HCT116 (cell line): ENCODE measurements around the gene NRP1.

Experiments used
- CTCF ChIP-seq, 3 experiments: fragments of 200-600 bp in 1 of 3; sonication (generic) in 1 of 3; IDR thresholded peaks in 2 of 3; conservative IDR thresholded peaks in 1 of 3; 2 replicates each; pipeline ENCODE4 v1.5.1; 2012 to 2017; ENCODE audit warnings: low read depth in 2 of 3, low read length in 2 of 3, antibody characterized with exemption in 1 of 3, borderline replicate concordance in 1 of 3, control low read depth in 1 of 3, mild to moderate bottlenecking in 1 of 3, mixed read lengths in 1 of 3, mixed run types in 1 of 3, moderate library complexity in 1 of 3; ENCODE audit not compliant: insufficient read depth in 1 of 3
- ELF1 ChIP-seq: IDR thresholded peaks from 2 replicates; pipeline ENCODE4 v1.6.1; 2012; ENCODE audit warnings: low read depth, borderline replicate concordance
- EZH2 ChIP-seq: fragments of 200-600 bp; sonication (generic); IDR thresholded peaks from 2 replicates; pipeline ENCODE4 v1.6.1; 2017; ENCODE audit warnings: antibody characterized with exemption, mixed run types
- EZH2phosphoT487 ChIP-seq: fragments of 200-600 bp; IDR thresholded peaks from 2 replicates; pipeline ENCODE4 v1.6.1; 2018; ENCODE audit warnings: antibody characterized with exemption, borderline replicate concordance
- JUND ChIP-seq: IDR thresholded peaks from 2 replicates; pipeline ENCODE4 v1.6.1; 2012
- POLR2A ChIP-seq: IDR thresholded peaks from 2 replicates; pipeline ENCODE4 v1.7.0; 2011; ENCODE audit warnings: borderline replicate concordance; ENCODE audit not compliant: insufficient read depth, insufficient read length; ENCODE audit errors: extremely low read depth
- POLR2AphosphoS5 ChIP-seq: IDR thresholded peaks from 2 replicates; pipeline ENCODE4 v1.6.1; 2011; ENCODE audit warnings: mild to moderate bottlenecking, low read depth, low read length, moderate library complexity
- SIN3A ChIP-seq: IDR thresholded peaks from 2 replicates; pipeline ENCODE4 v1.6.1; 2012; ENCODE audit warnings: low read depth
- SP1 ChIP-seq: IDR thresholded peaks from 2 replicates; pipeline ENCODE4 v1.6.1; 2012; ENCODE audit warnings: low read depth
- TCF7L2 ChIP-seq: IDR thresholded peaks from 2 replicates; pipeline ENCODE4 v1.7.0; 2011; ENCODE audit warnings: borderline replicate concordance, inconsistent platforms; ENCODE audit not compliant: insufficient read depth, insufficient read length; ENCODE audit errors: extremely low read depth
- YY1 ChIP-seq: IDR thresholded peaks from 2 replicates; pipeline ENCODE4 v1.6.1; 2011; ENCODE audit warnings: low read length, low read depth, moderate library complexity, mild to moderate bottlenecking; ENCODE audit not compliant: insufficient replicate concordance; ENCODE audit errors: extremely low read depth
- ZFX ChIP-seq: fragments of 450-650 bp; IDR thresholded peaks from 2 replicates; pipeline ENCODE4 v1.6.1; 2017

GRCh38 chr10:33365301-33365700, 30.8 kb upstream of the NRP1 start:
- TF ChIP-seq EZH2phosphoT487 (no peak), CTCF (IDR thresholded peaks at IDR 0.05 in 2 of 3, conservative IDR thresholded peaks at IDR 0.05 in 1 of 3; ENCODE audit: borderline replicate concordance in 1 of 3, insufficient read depth in 1 of 3, low read depth in 2 of 3, low read length in 2 of 3) (no peak), POLR2A (no peak), YY1 (no peak), EZH2 (no peak), ZFX (no peak), SIN3A (no peak), POLR2AphosphoS5 (no peak), JUND (no peak), TCF7L2 (no peak), SP1 (no peak), ELF1 (no peak)
